Left renal cortex interstitium (tissue), 4 donors: ENCODE data around the gene NLRP5. TPM values are rescaled to one million over a fixed set of nuclear protein-coding genes. Genes with fewer than 3 reads are reported as not detected.

ENCODE experiments used
- polyA plus RNA-seq, 4 donors: library from polyadenylated mRNA; unstranded; fragments of 120-200 nt; gene quantifications; one replicate each; pipeline ENCODE4 v1.2.1, GENCODE V29; 2013; ENCODE audit not compliant: insufficient read length in 4 of 4

NLRP5 gene
- polyA plus RNA-seq, 4 donors, result not detected

Other genes with a start within 250 kb of the NLRP5 start
- gene NLRP9, start 248.4 kb upstream of the NLRP5 start, polyA plus RNA-seq, result under 1 TPM in 2 of 4 donors, not detected in 2; 0.03 to 0.08 TPM
- gene RFPL4A, start 227.7 kb upstream of the NLRP5 start, polyA plus RNA-seq, result under 1 TPM in 2 of 4 donors, not detected in 2; 0.16 to 0.25 TPM
- gene RFPL4AL1, start 217.7 kb upstream of the NLRP5 start, polyA plus RNA-seq, result not detected
- under 1 TPM; 0.08 to 0.21 (median 0.14) TPM for gene NLRP11, start 154.8 kb upstream of the NLRP5 start, polyA plus RNA-seq
- gene NLRP4, start 150.2 kb upstream of the NLRP5 start, polyA plus RNA-seq, result not detected
- not detected for gene NLRP13, start 54.4 kb upstream of the NLRP5 start, polyA plus RNA-seq
- gene NLRP8, start 38.9 kb upstream of the NLRP5 start, polyA plus RNA-seq, result under 1 TPM in 1 of 4 donors, not detected in 3; 0.03 TPM
- 10 to 100 TPM; 10.6 to 30.4 (median 21.7) TPM for gene ZNF787, start 134.5 kb downstream of the NLRP5 start, polyA plus RNA-seq
- gene ZNF444, start 154.5 kb downstream of the NLRP5 start, polyA plus RNA-seq, result 10 to 100 TPM; 20.4 to 53.2 (median 33.8) TPM
- gene GALP, start 189.2 kb downstream of the NLRP5 start, polyA plus RNA-seq, result not detected
- under 1 TPM; 0.09 to 0.16 (median 0.12) TPM for gene ZSCAN5B, start 211.0 kb downstream of the NLRP5 start, polyA plus RNA-seq
- gene ZSCAN5C, start 215.5 kb downstream of the NLRP5 start, polyA plus RNA-seq, result not detected